WTC11 (cell line): ENCODE results near the gene ANO10. TPM values are rescaled to one million over a fixed set of nuclear protein-coding genes. Genes with fewer than 3 reads are reported as not detected.
"Not testable (repeated sequence)": the region's sequence is repeated elsewhere in the genome, so short reads cannot be mapped to it uniquely, and the experiment has no call there.

Experiments used
- ATAC-seq: fragments of 200-7000 bp; cut with Tn5 transposase; 2 replicates; pipeline ENCODE4 v1.10.0; 2021; ENCODE audit warnings: mild to moderate bottlenecking, moderate library complexity
- CTCF ChIA-PET: fragments of 300-600 bp; sonication (Branson Sonifier 250); formaldehyde crosslinking; loops from one replicate; lab custom pipeline; 2021; ENCODE audit warnings: antibody characterized with exemption; lab: Charles Lee
- POLR2A ChIA-PET: fragments of 350-600 bp; sonication (Branson Sonifier 250); formaldehyde crosslinking; loops from one replicate; lab custom pipeline; 2021; ENCODE audit warnings: antibody characterized with exemption; lab: Charles Lee
- DNase-seq: peaks from one replicate; pipeline ENCODE4 v3.0.0; 2021; ENCODE audit warnings: low spot score
- H3K27ac Mint-ChIP-seq: 2 replicates; pipeline ENCODE4 v1.8.0; 2021; ENCODE audit warnings: mixed read lengths
- H3K27me3 Mint-ChIP-seq: 2 replicates; pipeline ENCODE4 v1.8.0; 2021; ENCODE audit warnings: low read depth, mild to moderate bottlenecking, moderate library complexity, mixed read lengths
- H3K36me3 Mint-ChIP-seq: 2 replicates; pipeline ENCODE4 v1.8.0; 2021; ENCODE audit warnings: mixed read lengths
- H3K4me1 Mint-ChIP-seq: 2 replicates; pipeline ENCODE4 v1.8.0; 2022; ENCODE audit warnings: mixed read lengths
- H3K4me3 Mint-ChIP-seq: 2 replicates; pipeline ENCODE4 v1.8.0; 2021; ENCODE audit warnings: mild to moderate bottlenecking, moderate library complexity, mixed read lengths
- H3K9me3 Mint-ChIP-seq: 2 replicates; pipeline ENCODE4 v1.8.0; 2021; ENCODE audit warnings: mixed read lengths
- EMX1 ChIP-seq: fragments of 250-450 bp; sonication (Bioruptor Pico); IDR thresholded peaks from 2 replicates; pipeline ENCODE4 v1.8.0; 2021; ENCODE audit warnings: mild to moderate bottlenecking
- FOXP1 ChIP-seq: sonication (generic); formaldehyde crosslinking; IDR thresholded peaks from 2 replicates; pipeline ENCODE4 v1.8.0; 2022; ENCODE audit warnings: missing genetic modification reagents, mild to moderate bottlenecking, moderate library complexity, borderline replicate concordance
- GRHL2 ChIP-seq: fragments of 250-450 bp; sonication (Bioruptor Pico); IDR thresholded peaks from 2 replicates; pipeline ENCODE4 v1.8.0; 2022; ENCODE audit warnings: mild to moderate bottlenecking, moderate library complexity; ENCODE audit not compliant: insufficient replicate concordance, severe bottlenecking
- GTF2I ChIP-seq: fragments of 250-450 bp; sonication (Bioruptor Pico); conservative IDR thresholded peaks from 2 replicates; pipeline ENCODE4 v1.4.0; 2021; ENCODE audit warnings: mild to moderate bottlenecking
- NR2C2 ChIP-seq: sonication (generic); formaldehyde crosslinking; IDR thresholded peaks from 2 replicates; pipeline ENCODE4 v1.8.0; 2022; ENCODE audit warnings: mild to moderate bottlenecking, missing genetic modification reagents
- NR3C1 ChIP-seq: sonication (generic); formaldehyde crosslinking; conservative IDR thresholded peaks from 2 replicates; pipeline ENCODE4 v1.8.1; 2023; ENCODE audit warnings: low read depth, mild to moderate bottlenecking, missing genetic modification reagents
- RELA ChIP-seq: sonication (generic); formaldehyde crosslinking; IDR thresholded peaks from 2 replicates; pipeline ENCODE4 v1.8.1; 2022; ENCODE audit warnings: missing genetic modification reagents, mild to moderate bottlenecking, borderline replicate concordance
- RORB ChIP-seq: fragments of 250-450 bp; sonication (Bioruptor Pico); IDR thresholded peaks from 2 replicates; pipeline ENCODE4 v1.9.0; 2021; ENCODE audit warnings: mild to moderate bottlenecking
- ZNF671 ChIP-seq: fragments of 250-450 bp; sonication (Bioruptor Pico); IDR thresholded peaks from 2 replicates; pipeline ENCODE4 v1.8.0; 2021; ENCODE audit warnings: mild to moderate bottlenecking
- total RNA-seq: library from RNA; stranded (reverse); gene quantifications from 3 replicates; pipeline ENCODE4 v1.2.3, GENCODE V29; 2021
- TF ChIP-seq, protein P1 (sequence below): sonication (generic); formaldehyde crosslinking; IDR thresholded peaks from 2 replicates; pipeline ENCODE4 v1.8.1; 2023; ENCODE audit warnings: mild to moderate bottlenecking, moderate library complexity, missing genetic modification reagents
- TF ChIP-seq, protein P2 (sequence below): sonication (generic); formaldehyde crosslinking; IDR thresholded peaks from 2 replicates; pipeline ENCODE4 v1.8.1; 2022; ENCODE audit warnings: low read depth, missing genetic modification reagents, borderline replicate concordance
- TF ChIP-seq, protein P3 (sequence below): sonication (generic); formaldehyde crosslinking; IDR thresholded peaks from 2 replicates; pipeline ENCODE4 v1.8.0; 2023; ENCODE audit warnings: mild to moderate bottlenecking, missing genetic modification reagents
- TF ChIP-seq, protein P4 (sequence below): sonication (generic); formaldehyde crosslinking; IDR thresholded peaks from 2 replicates; pipeline ENCODE4 v1.8.1; 2022; ENCODE audit warnings: mild to moderate bottlenecking, moderate library complexity, missing genetic modification reagents
- TF ChIP-seq, protein P5 (sequence below): sonication (generic); formaldehyde crosslinking; IDR thresholded peaks from 2 replicates; pipeline ENCODE4 v1.8.0; 2023; ENCODE audit warnings: missing genetic modification reagents, mild to moderate bottlenecking, borderline replicate concordance
- TF ChIP-seq, protein P6 (sequence below): sonication (generic); formaldehyde crosslinking; IDR thresholded peaks from 2 replicates; pipeline ENCODE4 v1.8.1; 2023; ENCODE audit warnings: mild to moderate bottlenecking, missing genetic modification reagents, moderate library complexity
- TF ChIP-seq, protein P7 (sequence below): fragments of 250-450 bp; sonication (Bioruptor Pico); IDR thresholded peaks from 2 replicates; pipeline ENCODE4 v2.1.2; 2022; ENCODE audit warnings: mild to moderate bottlenecking, moderate library complexity

ANO10 gene
- total RNA-seq, 1 experiment from 2014 or later: 35.1 TPM

DNA sequence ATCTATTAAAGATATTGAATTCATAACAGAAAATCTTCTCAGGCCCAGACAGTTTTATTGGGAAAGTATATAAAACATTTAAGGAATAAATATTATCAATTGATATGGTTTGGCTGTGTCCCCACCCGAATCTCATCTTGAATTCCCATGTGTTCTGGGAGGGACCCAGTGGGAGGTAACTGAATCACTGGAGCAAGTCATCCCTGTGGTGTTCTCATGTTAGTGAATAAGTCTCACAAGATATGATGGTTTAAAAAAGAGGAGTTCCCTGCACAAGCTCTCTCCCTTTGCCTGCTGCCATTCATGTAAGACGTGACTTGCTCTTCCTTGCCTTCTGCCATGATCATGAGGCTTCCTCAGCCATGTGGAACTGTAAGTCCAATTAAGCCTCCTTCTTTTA lies 160.5 kb downstream of the ANO10 start (continued):
- TF ChIP-seq NR3C1 (CRISPR knock-in tag) (no peak), GRHL2 (CRISPR knock-in tag) (no peak)
- TF ChIP-seq, protein P1, sequence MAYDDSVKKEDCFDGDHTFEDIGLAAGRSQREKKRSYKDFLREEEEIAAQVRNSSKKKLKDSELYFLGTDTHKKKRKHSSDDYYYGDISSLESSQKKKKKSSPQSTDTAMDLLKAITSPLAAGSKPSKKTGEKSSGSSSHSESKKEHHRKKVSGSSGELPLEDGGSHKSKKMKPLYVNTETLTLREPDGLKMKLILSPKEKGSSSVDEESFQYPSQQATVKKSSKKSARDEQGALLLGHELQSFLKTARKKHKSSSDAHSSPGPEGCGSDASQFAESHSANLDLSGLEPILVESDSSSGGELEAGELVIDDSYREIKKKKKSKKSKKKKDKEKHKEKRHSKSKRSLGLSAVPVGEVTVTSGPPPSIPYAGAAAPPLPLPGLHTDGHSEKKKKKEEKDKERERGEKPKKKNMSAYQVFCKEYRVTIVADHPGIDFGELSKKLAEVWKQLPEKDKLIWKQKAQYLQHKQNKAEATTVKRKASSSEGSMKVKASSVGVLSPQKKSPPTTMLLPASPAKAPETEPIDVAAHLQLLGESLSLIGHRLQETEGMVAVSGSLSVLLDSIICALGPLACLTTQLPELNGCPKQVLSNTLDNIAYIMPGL (CRISPR knock-in tag): no peak
- TF ChIP-seq, protein P2, sequence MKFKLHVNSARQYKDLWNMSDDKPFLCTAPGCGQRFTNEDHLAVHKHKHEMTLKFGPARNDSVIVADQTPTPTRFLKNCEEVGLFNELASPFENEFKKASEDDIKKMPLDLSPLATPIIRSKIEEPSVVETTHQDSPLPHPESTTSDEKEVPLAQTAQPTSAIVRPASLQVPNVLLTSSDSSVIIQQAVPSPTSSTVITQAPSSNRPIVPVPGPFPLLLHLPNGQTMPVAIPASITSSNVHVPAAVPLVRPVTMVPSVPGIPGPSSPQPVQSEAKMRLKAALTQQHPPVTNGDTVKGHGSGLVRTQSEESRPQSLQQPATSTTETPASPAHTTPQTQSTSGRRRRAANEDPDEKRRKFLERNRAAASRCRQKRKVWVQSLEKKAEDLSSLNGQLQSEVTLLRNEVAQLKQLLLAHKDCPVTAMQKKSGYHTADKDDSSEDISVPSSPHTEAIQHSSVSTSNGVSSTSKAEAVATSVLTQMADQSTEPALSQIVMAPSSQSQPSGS: no peak
- TF ChIP-seq, protein P3, sequence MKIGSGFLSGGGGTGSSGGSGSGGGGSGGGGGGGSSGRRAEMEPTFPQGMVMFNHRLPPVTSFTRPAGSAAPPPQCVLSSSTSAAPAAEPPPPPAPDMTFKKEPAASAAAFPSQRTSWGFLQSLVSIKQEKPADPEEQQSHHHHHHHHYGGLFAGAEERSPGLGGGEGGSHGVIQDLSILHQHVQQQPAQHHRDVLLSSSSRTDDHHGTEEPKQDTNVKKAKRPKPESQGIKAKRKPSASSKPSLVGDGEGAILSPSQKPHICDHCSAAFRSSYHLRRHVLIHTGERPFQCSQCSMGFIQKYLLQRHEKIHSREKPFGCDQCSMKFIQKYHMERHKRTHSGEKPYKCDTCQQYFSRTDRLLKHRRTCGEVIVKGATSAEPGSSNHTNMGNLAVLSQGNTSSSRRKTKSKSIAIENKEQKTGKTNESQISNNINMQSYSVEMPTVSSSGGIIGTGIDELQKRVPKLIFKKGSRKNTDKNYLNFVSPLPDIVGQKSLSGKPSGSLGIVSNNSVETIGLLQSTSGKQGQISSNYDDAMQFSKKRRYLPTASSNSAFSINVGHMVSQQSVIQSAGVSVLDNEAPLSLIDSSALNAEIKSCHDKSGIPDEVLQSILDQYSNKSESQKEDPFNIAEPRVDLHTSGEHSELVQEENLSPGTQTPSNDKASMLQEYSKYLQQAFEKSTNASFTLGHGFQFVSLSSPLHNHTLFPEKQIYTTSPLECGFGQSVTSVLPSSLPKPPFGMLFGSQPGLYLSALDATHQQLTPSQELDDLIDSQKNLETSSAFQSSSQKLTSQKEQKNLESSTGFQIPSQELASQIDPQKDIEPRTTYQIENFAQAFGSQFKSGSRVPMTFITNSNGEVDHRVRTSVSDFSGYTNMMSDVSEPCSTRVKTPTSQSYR (CRISPR knock-in tag): no peak

DNA sequence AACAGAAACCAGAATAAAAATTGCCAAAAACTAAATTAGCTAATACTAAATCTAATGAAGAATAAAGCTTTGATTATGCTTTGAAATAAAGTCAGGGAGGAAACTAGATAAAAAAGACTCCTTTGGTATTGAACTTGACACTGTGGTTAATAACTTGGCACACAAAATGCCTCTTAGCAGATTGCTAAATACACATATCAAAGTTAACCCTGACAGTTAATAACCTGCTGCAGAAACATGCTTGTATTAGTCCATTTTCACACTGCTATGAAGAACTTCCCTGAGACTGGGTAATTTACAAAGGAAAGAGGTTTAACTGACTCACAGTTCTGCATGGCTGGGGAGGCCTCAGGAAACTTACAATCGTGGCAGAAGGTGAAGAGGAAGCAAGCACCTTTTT lies 164.8 kb downstream of the ANO10 start:
- ATAC-seq, H3K27me3 Mint-ChIP-seq, H3K27ac Mint-ChIP-seq, DNase-seq, POLR2A ChIA-PET, H3K4me3 Mint-ChIP-seq, H3K4me1 Mint-ChIP-seq: not testable (repeated sequence)
- H3K9me3 Mint-ChIP-seq: peaks cover 15% of the 10 kb centered on the region
- peaks cover 12% of the 10 kb centered on the region for H3K36me3 Mint-ChIP-seq
- CTCF ChIA-PET: interaction anchor here (1.0 kb wide), 1 partner anchor 21 kb away, joined by 3 read pairs; no protein-coding TSS in a partner anchor

DNA sequence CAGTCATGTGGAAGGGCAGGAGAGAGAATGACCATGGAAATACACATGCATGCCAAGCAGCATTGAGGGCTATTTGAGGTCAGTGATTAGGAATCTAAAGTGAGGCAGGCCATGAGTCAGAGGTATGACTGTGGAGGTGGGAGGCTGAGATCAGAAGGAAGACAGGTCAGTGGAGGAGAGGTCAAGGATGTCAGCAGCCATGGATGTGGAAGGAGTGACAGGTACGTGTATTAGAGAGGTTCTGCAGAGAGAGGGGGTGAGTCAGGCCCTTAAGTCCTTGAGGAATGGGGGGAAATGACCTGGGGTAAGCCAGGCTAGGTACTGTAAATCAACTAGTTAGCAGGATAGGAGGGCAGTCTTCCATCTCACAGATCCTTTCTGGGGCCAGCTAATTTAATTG lies 166.6 kb downstream of the ANO10 start:
- Mint-ChIP-seq H3K9me3 (peaks cover under 1% of the 10 kb centered on the region; the same call in 1 of the 2 replicates), H3K4me3 (no peak overlapping the region), H3K4me1 (peaks cover 2% of the 10 kb centered on the region), H3K27me3 (no peaks in the 10 kb centered on the region), H3K36me3 (no peaks in the 10 kb centered on the region), H3K27ac (no peak overlapping the region)
- ChIA-PET POLR2A (no interaction called here), CTCF (no interaction called here)
- TF ChIP-seq FOXP1 (CRISPR knock-in tag) (no peak), RELA (CRISPR knock-in tag) (no peak), RORB (no peak), GTF2I (no peak), EMX1 (CRISPR knock-in tag) (no peak), NR2C2 (CRISPR knock-in tag) (no peak), ZNF671 (CRISPR knock-in tag) (no peak)
- TF ChIP-seq, protein P4, sequence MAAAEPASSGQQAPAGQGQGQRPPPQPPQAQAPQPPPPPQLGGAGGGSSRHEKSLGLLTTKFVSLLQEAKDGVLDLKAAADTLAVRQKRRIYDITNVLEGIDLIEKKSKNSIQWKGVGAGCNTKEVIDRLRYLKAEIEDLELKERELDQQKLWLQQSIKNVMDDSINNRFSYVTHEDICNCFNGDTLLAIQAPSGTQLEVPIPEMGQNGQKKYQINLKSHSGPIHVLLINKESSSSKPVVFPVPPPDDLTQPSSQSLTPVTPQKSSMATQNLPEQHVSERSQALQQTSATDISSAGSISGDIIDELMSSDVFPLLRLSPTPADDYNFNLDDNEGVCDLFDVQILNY: no peak
- TF ChIP-seq, protein P2: no peak
- TF ChIP-seq, protein P5, sequence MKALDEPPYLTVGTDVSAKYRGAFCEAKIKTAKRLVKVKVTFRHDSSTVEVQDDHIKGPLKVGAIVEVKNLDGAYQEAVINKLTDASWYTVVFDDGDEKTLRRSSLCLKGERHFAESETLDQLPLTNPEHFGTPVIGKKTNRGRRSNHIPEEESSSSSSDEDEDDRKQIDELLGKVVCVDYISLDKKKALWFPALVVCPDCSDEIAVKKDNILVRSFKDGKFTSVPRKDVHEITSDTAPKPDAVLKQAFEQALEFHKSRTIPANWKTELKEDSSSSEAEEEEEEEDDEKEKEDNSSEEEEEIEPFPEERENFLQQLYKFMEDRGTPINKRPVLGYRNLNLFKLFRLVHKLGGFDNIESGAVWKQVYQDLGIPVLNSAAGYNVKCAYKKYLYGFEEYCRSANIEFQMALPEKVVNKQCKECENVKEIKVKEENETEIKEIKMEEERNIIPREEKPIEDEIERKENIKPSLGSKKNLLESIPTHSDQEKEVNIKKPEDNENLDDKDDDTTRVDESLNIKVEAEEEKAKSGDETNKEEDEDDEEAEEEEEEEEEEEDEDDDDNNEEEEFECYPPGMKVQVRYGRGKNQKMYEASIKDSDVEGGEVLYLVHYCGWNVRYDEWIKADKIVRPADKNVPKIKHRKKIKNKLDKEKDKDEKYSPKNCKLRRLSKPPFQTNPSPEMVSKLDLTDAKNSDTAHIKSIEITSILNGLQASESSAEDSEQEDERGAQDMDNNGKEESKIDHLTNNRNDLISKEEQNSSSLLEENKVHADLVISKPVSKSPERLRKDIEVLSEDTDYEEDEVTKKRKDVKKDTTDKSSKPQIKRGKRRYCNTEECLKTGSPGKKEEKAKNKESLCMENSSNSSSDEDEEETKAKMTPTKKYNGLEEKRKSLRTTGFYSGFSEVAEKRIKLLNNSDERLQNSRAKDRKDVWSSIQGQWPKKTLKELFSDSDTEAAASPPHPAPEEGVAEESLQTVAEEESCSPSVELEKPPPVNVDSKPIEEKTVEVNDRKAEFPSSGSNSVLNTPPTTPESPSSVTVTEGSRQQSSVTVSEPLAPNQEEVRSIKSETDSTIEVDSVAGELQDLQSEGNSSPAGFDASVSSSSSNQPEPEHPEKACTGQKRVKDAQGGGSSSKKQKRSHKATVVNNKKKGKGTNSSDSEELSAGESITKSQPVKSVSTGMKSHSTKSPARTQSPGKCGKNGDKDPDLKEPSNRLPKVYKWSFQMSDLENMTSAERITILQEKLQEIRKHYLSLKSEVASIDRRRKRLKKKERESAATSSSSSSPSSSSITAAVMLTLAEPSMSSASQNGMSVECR (CRISPR knock-in tag): no peak
- TF ChIP-seq, protein P6, sequence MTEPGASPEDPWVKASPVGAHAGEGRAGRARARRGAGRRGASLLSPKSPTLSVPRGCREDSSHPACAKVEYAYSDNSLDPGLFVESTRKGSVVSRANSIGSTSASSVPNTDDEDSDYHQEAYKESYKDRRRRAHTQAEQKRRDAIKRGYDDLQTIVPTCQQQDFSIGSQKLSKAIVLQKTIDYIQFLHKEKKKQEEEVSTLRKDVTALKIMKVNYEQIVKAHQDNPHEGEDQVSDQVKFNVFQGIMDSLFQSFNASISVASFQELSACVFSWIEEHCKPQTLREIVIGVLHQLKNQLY: no peak
- TF ChIP-seq, protein P7, sequence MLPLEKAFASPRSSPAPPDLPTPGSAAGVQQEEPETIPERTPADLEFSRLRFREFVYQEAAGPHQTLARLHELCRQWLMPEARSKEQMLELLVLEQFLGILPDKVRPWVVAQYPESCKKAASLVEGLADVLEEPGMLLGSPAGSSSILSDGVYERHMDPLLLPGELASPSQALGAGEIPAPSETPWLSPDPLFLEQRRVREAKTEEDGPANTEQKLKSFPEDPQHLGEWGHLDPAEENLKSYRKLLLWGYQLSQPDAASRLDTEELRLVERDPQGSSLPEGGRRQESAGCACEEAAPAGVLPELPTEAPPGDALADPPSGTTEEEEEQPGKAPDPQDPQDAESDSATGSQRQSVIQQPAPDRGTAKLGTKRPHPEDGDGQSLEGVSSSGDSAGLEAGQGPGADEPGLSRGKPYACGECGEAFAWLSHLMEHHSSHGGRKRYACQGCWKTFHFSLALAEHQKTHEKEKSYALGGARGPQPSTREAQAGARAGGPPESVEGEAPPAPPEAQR: no peak
- ATAC-seq (no peak), DNase-seq (no peak)
